Transverse colon (tissue), 4 donors: Measurements from ENCODE around the gene MAP4K3.

Source experiments
- EP300 ChIP-seq: sonication (generic); formaldehyde crosslinking; IDR thresholded peaks from one replicate; pipeline ENCODE4 v1.6.1; 2017; ENCODE audit warnings: antibody characterized with exemption, low read depth
- POLR2A ChIP-seq: fragments of 450-650 bp; IDR thresholded peaks from one replicate; pipeline ENCODE4 v1.6.1; 2016; ENCODE audit warnings: antibody characterized with exemption, mild to moderate bottlenecking, moderate library complexity
- POLR2AphosphoS5 ChIP-seq, 3 donors: sonication (generic); formaldehyde crosslinking; IDR thresholded peaks; one replicate each; pipeline ENCODE4 v1.6.1; 2016; ENCODE audit warnings: antibody characterized with exemption in 3 of 3
- TF ChIP-seq, protein P1 (sequence below), 5 experiments: fragments of 200-600 bp in 3 of 5; fragments of 450-650 bp in 2 of 5; sonication (generic) in 3 of 5; IDR thresholded peaks; 1 replicate in 2 of 5; 2 replicates in 3 of 5; pipeline ENCODE4 v1.5.1; 2016 to 2017; ENCODE audit warnings: antibody characterized with exemption in 5 of 5, inconsistent platforms in 3 of 5, mild to moderate bottlenecking in 2 of 5, moderate library complexity in 1 of 5

DNA sequence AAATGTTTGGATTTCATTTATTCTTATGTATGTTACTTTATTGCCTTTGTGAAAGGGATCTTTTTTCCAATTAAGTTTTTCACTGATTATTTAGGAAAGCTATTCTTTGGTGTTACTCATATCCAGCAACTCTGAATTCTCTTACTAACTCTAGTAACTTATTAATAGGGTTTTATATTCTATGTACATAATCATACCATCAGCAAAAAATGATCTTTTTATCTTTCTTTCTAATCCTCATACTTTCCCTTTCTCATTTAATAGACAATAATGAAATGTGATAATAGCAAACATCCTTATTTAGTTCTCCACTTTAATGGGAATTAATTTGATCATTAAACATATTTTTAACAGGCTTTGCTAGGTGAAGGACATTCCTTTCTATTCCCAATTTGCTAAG lies 181.0 kb downstream of the MAP4K3 start:
- TF ChIP-seq, protein P1, sequence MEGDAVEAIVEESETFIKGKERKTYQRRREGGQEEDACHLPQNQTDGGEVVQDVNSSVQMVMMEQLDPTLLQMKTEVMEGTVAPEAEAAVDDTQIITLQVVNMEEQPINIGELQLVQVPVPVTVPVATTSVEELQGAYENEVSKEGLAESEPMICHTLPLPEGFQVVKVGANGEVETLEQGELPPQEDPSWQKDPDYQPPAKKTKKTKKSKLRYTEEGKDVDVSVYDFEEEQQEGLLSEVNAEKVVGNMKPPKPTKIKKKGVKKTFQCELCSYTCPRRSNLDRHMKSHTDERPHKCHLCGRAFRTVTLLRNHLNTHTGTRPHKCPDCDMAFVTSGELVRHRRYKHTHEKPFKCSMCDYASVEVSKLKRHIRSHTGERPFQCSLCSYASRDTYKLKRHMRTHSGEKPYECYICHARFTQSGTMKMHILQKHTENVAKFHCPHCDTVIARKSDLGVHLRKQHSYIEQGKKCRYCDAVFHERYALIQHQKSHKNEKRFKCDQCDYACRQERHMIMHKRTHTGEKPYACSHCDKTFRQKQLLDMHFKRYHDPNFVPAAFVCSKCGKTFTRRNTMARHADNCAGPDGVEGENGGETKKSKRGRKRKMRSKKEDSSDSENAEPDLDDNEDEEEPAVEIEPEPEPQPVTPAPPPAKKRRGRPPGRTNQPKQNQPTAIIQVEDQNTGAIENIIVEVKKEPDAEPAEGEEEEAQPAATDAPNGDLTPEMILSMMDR (IDR thresholded peaks at IDR 0.05) = no peak
- TF ChIP-seq POLR2A (no peak), POLR2AphosphoS5 (IDR thresholded peaks at IDR 0.05) (no peak), EP300 (no peak)
